WTC11 (cell line): Measurements from ENCODE around the gene ZBTB16. TPM values are rescaled to one million over a fixed set of nuclear protein-coding genes. Genes with fewer than 3 reads are reported as not detected.

Source experiments
- AFF4 ChIP-seq: sonication (generic); formaldehyde crosslinking; IDR thresholded peaks from 2 replicates; pipeline ENCODE4 v1.8.1; 2023; ENCODE audit warnings: mild to moderate bottlenecking, missing genetic modification reagents, borderline replicate concordance
- ELF4 ChIP-seq: sonication (generic); formaldehyde crosslinking; IDR thresholded peaks from 2 replicates; pipeline ENCODE4 v1.8.1; 2022; ENCODE audit warnings: low read depth, mild to moderate bottlenecking, moderate library complexity, missing genetic modification reagents
- FOXK1 ChIP-seq: sonication (generic); formaldehyde crosslinking; IDR thresholded peaks from 2 replicates; pipeline ENCODE4 v1.8.0; 2022; ENCODE audit warnings: mild to moderate bottlenecking, moderate library complexity, missing genetic modification reagents
- FOXP4 ChIP-seq: sonication (generic); formaldehyde crosslinking; IDR thresholded peaks from 2 replicates; pipeline ENCODE4 v1.8.0; 2022; ENCODE audit warnings: mild to moderate bottlenecking, missing genetic modification reagents
- JUN ChIP-seq: sonication (generic); formaldehyde crosslinking; IDR thresholded peaks from 2 replicates; pipeline ENCODE4 v1.8.0; 2023; ENCODE audit warnings: mild to moderate bottlenecking, missing genetic modification reagents
- MYBL2 ChIP-seq: sonication (generic); formaldehyde crosslinking; IDR thresholded peaks from 2 replicates; pipeline ENCODE4 v1.8.1; 2023; ENCODE audit warnings: mild to moderate bottlenecking, moderate library complexity, missing genetic modification reagents
- PRDM15 ChIP-seq: sonication (generic); formaldehyde crosslinking; IDR thresholded peaks from 2 replicates; pipeline ENCODE4 v1.8.0; 2022; ENCODE audit warnings: missing genetic modification reagents
- SMAD3 ChIP-seq: sonication (generic); formaldehyde crosslinking; IDR thresholded peaks from 2 replicates; pipeline ENCODE4 v1.8.0; 2022; ENCODE audit warnings: missing genetic modification reagents, mild to moderate bottlenecking, borderline replicate concordance
- ZNF219 ChIP-seq: sonication (generic); formaldehyde crosslinking; IDR thresholded peaks from 2 replicates; pipeline ENCODE4 v1.8.0; 2023; ENCODE audit warnings: missing genetic modification reagents, mild to moderate bottlenecking, borderline replicate concordance
- ZNF232 ChIP-seq: sonication (generic); formaldehyde crosslinking; IDR thresholded peaks from 2 replicates; pipeline ENCODE4 v1.8.0; 2022; ENCODE audit warnings: mild to moderate bottlenecking, missing genetic modification reagents
- ZNF281 ChIP-seq: sonication (generic); formaldehyde crosslinking; IDR thresholded peaks from 2 replicates; pipeline ENCODE4 v1.8.0; 2023; ENCODE audit warnings: mild to moderate bottlenecking, missing genetic modification reagents
- ZNF317 ChIP-seq: sonication (generic); formaldehyde crosslinking; IDR thresholded peaks from 2 replicates; pipeline ENCODE4 v1.8.1; 2023; ENCODE audit warnings: low read depth, mild to moderate bottlenecking, moderate library complexity, missing genetic modification reagents, borderline replicate concordance
- ZNF512 ChIP-seq: sonication (generic); formaldehyde crosslinking; IDR thresholded peaks from 2 replicates; pipeline ENCODE4 v1.8.1; 2022; ENCODE audit warnings: missing genetic modification reagents, borderline replicate concordance
- ZNF671 ChIP-seq: fragments of 250-450 bp; sonication (Bioruptor Pico); IDR thresholded peaks from 2 replicates; pipeline ENCODE4 v1.8.0; 2021; ENCODE audit warnings: mild to moderate bottlenecking
- total RNA-seq: library from RNA; stranded (reverse); gene quantifications from 3 replicates; pipeline ENCODE4 v1.2.3, GENCODE V29; 2021

The ZBTB16 gene
- total RNA-seq, 1 experiment from 2014 or later = 0.57 TPM

- TF ChIP-seq ZNF281 (CRISPR knock-in tag) (no peak), AFF4 (CRISPR knock-in tag) (no peak), ZNF671 (CRISPR knock-in tag) (no peak), FOXK1 (CRISPR knock-in tag) (no peak), ZNF219 (CRISPR knock-in tag) (no peak), FOXP4 (CRISPR knock-in tag) (no peak), ZNF232 (CRISPR knock-in tag) (no peak), MYBL2 (no peak), ZNF512 (CRISPR knock-in tag) (no peak), ZNF317 (no peak), PRDM15 (no peak), SMAD3 (CRISPR knock-in tag) (no peak), ELF4 (CRISPR knock-in tag) (no peak), JUN (no peak)
- TF ChIP-seq, all 79 proteins: peak for 0
Observed at GRCh38 chr11:114260077-114260476, 200.6 kb downstream of the ZBTB16 start (continued).
